SK-N-DZ (cell line): Measurements from ENCODE around the gene PDK1.

Experiments used
- DNase-seq: peaks from one replicate; pipeline ENCODE4 v3.0.0-alpha.2; 2015; ENCODE audit warnings: low spot score
- small RNA-seq, 2 experiments: library from RNA; depleted of rRNA; stranded (forward); fragments of <200 nt; gene quantifications; one replicate each; pipeline ENCODE3, GENCODE V24; 2014

Gene PDK1

GRCh38 chr2:172639823-172640222, 83.9 kb downstream of the PDK1 start:
- no peak for DNase-seq

- no peak for DNase-seq
Measured at GRCh38 chr2:172640389-172640788, 84.5 kb downstream of the PDK1 start.

- no peak for DNase-seq
Measured at GRCh38 chr2:172642301-172643020, 86.6 kb downstream of the PDK1 start.

DNA sequence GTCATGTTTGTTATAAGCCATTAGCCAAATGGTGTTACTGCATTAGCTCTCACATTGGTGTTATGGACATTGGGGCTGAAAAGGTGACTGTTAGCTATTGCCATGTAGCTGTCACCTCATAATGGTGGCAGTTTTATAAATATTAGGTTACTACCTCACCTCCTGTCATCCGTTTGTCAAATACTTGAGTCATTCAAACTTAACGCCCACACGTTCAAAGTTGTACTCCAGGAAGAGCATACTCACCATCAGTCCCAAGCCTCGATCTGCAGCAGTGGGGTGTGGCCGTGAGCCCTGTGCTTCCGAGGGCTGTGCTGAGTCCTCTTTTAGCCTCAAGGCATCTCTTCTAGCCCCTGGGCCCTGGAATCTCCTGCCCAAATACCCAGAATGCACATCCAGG, 87.3 kb downstream of the PDK1 start:
- DNase-seq: no peak

- no peak for DNase-seq
Measured at GRCh38 chr2:172647439-172647838, 91.5 kb downstream of the PDK1 start.

DNA sequence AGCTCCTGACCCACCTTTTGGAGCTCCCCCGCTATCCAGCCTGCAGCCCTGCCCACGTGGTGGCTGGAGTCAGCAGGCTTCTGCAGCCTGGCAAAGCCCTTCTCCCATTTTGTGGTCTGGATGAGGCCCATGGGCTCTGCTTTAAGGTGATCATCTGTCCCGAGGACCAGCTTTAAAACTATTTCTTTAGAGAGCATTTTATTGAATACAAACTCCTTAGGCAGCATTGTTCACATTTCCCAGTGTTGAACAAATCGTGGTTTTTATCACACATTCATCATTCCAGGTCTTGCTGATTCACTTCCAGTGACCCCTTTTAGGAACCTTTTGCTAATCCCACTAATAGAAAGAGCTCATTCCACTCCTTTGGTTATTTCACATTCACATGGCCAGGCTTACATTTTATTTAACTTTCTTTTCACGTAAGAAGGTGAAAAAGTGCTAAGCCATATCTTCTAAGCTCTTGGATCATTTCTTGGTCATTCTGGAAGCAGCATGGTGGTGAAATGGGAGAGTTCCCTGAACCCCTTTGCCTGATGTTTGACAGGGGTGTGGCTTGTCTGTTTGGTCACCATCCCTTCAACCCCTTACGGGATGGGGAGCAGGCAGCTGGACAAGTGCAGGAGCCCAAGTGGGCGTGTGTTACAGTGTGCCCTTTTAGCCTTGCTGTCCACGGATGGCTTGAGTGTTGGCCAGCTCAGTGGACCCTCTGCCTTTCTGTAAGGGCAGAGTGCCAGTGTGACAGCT, 99.4 kb downstream of the PDK1 start:
- no peak for DNase-seq

- DNase-seq: no peak
Measured at GRCh38 chr2:172655838-172656573, 100.1 kb downstream of the PDK1 start.

Small RNAs within 50 kb of the gene (small RNA-seq; reads per million reads assigned to genes)
- 0 reads per million in 2 experiments for gene RF00019
